ENCODE data around the gene EXOC2.
"Not testable (repeated sequence)": the region's sequence is repeated elsewhere in the genome, so short reads cannot be mapped to it uniquely, and the experiment has no call there.

The EXOC2 gene

GRCh38 chr6:633611-634010 is 59.3 kb downstream of the EXOC2 start:
- FAIRE-seq, result no peak

GRCh38 chr6:628766-629165 is 64.2 kb downstream of the EXOC2 start:
- no peak for FAIRE-seq

GRCh38 chr6:626236-626635 is 66.7 kb downstream of the EXOC2 start:
- no peak for FAIRE-seq

GRCh38 chr6:624979-625378 is 68.0 kb downstream of the EXOC2 start:
- FAIRE-seq, result no peak

GRCh38 chr6:622462-622861 is 70.5 kb downstream of the EXOC2 start:
- FAIRE-seq, result no peak

GRCh38 chr6:621931-622330 is 71.0 kb downstream of the EXOC2 start:
- no peak for FAIRE-seq

GRCh38 chr6:620950-621349 is 72.0 kb downstream of the EXOC2 start:
- no peak for FAIRE-seq

- no peak for FAIRE-seq
Measured at GRCh38 chr6:620166-620565, 72.8 kb downstream of the EXOC2 start.

- FAIRE-seq, result no peak
Measured at GRCh38 chr6:617456-618100, 75.4 kb downstream of the EXOC2 start.

GRCh38 chr6:613981-614380 is 79.0 kb downstream of the EXOC2 start:
- FAIRE-seq, result no peak

GRCh38 chr6:611928-612327 is 81.0 kb downstream of the EXOC2 start:
- FAIRE-seq, result no peak

- no peak for FAIRE-seq
Measured at GRCh38 chr6:610882-611281, 82.1 kb downstream of the EXOC2 start.

- no peak for FAIRE-seq
Measured at GRCh38 chr6:609905-610304, 83.0 kb downstream of the EXOC2 start.

GRCh38 chr6:606829-607379 is 86.0 kb downstream of the EXOC2 start:
- no peak for FAIRE-seq

GRCh38 chr6:605895-606294 is 87.0 kb downstream of the EXOC2 start:
- not testable (repeated sequence) for FAIRE-seq

GRCh38 chr6:604579-604978 is 88.4 kb downstream of the EXOC2 start:
- no peak for FAIRE-seq

- no peak for FAIRE-seq
Measured at GRCh38 chr6:603265-603664, 89.7 kb downstream of the EXOC2 start.

GRCh38 chr6:599576-600448 is 93.1 kb downstream of the EXOC2 start:
- FAIRE-seq, result no peak

- FAIRE-seq, result no peak
Measured at GRCh38 chr6:593907-594212, 99.1 kb downstream of the EXOC2 start.

GRCh38 chr6:593139-593906 is 99.6 kb downstream of the EXOC2 start:
- peak; percentile 89 for FAIRE-seq

- FAIRE-seq, result no peak
Measured at GRCh38 chr6:589090-589489, 103.8 kb downstream of the EXOC2 start.

GRCh38 chr6:586553-586952 is 106.4 kb downstream of the EXOC2 start:
- FAIRE-seq, result no peak

- FAIRE-seq, result no peak
Measured at GRCh38 chr6:583635-584034, 109.3 kb downstream of the EXOC2 start.

- FAIRE-seq, result no peak
Measured at GRCh38 chr6:583116-583515, 109.8 kb downstream of the EXOC2 start.
